GM12874 (cell line): ENCODE measurements around the gene HOXC12.

Experiments used
- TF ChIP-seq, protein P1 (sequence below): IDR thresholded peaks from 2 replicates; pipeline ENCODE4 v1.5.1; 2011; ENCODE audit warnings: low read depth, mild to moderate bottlenecking, control low read depth, low read length, moderate library complexity; ENCODE audit not compliant: insufficient read depth

Gene HOXC12

DNA sequence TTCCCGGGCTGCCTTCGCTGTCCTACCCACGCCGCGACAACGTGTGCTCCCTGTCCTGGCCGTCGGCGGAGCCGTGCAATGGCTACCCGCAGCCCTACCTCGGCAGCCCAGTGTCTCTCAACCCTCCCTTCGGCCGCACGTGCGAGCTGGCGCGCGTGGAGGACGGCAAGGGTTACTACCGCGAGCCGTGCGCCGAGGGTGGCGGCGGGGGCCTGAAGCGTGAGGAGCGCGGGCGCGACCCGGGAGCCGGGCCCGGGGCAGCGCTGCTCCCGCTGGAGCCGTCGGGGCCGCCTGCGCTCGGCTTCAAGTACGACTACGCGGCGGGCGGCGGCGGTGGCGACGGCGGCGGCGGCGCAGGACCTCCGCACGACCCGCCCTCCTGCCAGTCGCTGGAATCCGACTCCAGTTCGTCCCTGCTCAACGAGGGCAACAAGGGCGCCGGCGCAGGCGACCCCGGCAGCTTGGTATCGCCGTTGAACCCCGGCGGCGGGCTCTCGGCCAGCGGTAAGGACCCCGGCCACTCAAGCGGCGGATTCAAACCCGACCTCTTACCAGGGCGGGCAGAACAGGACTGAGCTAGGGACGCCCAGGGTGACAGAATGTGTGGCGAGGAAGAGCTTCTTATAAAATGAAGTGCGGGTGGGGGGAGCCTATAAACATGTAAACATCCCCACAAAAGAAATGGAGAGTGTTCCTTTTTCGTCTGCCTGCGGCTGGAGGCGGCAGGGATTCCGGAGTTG, 503 bp downstream of the HOXC12 start:
- TF ChIP-seq, protein P1, sequence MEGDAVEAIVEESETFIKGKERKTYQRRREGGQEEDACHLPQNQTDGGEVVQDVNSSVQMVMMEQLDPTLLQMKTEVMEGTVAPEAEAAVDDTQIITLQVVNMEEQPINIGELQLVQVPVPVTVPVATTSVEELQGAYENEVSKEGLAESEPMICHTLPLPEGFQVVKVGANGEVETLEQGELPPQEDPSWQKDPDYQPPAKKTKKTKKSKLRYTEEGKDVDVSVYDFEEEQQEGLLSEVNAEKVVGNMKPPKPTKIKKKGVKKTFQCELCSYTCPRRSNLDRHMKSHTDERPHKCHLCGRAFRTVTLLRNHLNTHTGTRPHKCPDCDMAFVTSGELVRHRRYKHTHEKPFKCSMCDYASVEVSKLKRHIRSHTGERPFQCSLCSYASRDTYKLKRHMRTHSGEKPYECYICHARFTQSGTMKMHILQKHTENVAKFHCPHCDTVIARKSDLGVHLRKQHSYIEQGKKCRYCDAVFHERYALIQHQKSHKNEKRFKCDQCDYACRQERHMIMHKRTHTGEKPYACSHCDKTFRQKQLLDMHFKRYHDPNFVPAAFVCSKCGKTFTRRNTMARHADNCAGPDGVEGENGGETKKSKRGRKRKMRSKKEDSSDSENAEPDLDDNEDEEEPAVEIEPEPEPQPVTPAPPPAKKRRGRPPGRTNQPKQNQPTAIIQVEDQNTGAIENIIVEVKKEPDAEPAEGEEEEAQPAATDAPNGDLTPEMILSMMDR = no peak

DNA sequence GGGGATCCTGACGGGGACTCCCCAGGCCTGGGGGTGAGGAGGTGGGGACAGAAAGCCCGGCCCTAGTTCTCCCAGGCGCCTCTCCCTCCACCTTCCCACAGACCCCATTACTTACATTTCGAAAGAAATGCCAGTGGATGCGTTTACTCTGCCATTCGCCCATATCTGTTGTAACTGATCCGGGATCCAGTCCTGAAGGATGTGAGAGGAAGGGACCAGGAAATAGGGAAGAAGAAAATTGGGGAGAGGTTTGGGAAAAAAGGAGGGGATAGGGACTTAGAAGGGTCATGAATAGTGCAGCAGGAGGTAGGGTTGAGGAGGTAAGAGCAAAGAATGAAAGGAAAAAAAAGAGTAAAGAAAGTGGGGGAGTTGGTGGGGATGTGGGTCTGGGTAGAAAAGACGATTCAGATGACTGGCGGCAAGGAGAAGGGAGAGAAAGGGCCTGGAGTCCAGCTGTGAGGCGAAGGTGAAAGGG, 1.1 kb downstream of the HOXC12 start:
- TF ChIP-seq, protein P1 = no peak

GRCh38 chr12:53956251-53956887, 1.7 kb downstream of the HOXC12 start:
- TF ChIP-seq, protein P1 = no peak

DNA sequence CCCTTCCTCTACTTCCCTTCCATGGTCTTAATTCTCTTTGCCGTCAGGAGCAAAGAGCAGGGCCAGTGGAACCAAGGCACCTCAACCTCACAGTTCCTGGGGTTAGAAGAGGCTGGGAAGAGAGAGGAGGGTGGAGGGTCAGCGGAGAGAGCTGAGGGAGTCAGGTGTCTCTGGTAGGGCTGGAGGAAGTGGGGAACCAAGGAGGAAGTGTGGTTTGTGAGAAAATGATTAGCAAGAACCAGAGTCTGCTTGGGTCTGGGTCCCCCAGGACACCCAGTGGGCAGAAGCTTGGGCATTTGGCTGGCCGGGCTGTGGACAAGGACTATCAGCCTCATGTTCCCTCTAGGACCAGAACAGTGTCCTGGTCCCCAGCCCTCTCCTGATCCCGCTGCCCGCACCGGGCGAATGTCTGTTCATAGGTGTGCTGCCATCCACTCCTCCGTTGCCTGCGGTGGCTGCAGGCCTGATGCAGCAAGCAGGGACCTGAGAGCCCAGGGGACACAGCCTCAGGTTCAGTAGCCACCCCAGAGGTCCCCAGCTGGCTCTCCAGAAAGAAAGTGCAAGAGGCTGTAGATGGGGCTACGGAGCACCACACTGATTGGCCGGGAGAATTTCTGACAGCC, 2.3 kb downstream of the HOXC12 start:
- TF ChIP-seq, protein P1 = no peak

- TF ChIP-seq, protein P1 = no peak
These were observed 3.4 kb downstream of the HOXC12 start for GRCh38 chr12:53958128-53958527.

GRCh38 chr12:53959314-53959713, 4.6 kb downstream of the HOXC12 start:
- TF ChIP-seq, protein P1 = no peak
